GM18517 (cell line): ENCODE measurements around the gene CCDC8.
"Not testable (repeated sequence)": the region's sequence is repeated elsewhere in the genome, so short reads cannot be mapped to it uniquely, and the experiment has no call there.

Experiments used
- ATAC-seq: cut with Tn5 transposase; IDR thresholded peaks from one replicate; pipeline ENCODE4 v1.9.1; 2021; ENCODE audit warnings: mild to moderate bottlenecking, moderate library complexity; ENCODE audit not compliant: unreplicated experiment

CCDC8 gene, protein sequence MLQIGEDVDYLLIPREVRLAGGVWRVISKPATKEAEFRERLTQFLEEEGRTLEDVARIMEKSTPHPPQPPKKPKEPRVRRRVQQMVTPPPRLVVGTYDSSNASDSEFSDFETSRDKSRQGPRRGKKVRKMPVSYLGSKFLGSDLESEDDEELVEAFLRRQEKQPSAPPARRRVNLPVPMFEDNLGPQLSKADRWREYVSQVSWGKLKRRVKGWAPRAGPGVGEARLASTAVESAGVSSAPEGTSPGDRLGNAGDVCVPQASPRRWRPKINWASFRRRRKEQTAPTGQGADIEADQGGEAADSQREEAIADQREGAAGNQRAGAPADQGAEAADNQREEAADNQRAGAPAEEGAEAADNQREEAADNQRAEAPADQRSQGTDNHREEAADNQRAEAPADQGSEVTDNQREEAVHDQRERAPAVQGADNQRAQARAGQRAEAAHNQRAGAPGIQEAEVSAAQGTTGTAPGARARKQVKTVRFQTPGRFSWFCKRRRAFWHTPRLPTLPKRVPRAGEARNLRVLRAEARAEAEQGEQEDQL

DNA sequence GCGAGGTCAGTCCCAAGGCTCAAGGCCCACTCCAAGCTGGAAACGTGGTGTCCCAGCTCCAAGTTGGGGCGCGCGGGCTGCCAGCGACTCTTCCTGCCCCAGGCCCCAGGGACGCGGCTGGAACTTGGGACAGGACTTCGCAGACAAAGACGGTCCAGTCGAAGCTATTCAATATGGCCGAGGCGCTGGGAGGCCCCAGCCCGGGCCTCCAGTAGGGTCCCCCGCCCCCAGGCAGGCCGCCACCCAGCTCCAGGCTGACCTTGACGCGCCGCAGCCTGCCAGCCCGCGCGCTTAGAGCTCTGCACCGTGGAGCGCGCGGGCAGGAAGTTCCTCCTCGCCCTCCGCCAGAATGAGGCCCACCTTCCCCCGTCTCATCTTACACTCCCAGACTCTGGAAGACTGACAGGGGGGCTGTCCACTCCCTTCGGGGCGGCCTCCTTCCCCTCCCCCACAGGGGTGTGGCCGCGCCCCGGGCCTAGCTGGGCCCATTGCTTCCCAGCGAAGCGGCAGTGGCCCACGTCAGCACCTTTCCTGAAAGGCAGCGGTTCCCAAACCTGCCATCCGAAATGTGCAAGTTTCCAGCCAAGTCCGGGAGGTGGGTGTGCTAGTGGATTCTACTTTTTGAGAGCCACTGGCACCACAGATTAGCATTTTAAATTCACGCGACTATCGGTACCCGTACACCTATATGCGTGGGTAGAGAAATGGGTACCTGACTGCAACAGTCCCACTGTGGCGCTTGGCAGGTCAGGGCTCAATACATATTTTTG lies at the start of gene CCDC8:
CCDC8 (minus strand) TSS at position 303 of the 770 bp plus-strand sequence. CDS start 754 bp downstream, outside the sequence.
- ATAC-seq, result no peak

DNA sequence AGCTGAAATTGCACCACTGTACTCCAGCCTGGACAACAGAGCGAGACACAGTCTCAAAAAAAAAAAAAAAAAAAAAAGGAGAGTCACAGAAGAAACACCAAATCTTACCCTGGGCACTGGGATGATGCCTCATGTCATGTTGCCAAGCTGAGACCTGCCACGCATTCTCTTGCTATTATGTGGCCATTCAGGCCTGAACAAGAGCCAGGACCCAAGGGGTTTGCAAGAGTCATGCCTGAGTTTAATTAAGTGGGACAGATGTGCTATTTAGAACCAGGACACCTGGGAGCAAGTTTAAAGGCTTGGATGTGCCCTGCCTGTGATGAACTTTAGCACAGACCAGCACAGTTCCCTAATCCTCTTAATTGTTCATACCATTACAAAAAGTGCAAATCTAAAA lies 48.2 kb upstream of the CCDC8 start:
- no peak for ATAC-seq

DNA sequence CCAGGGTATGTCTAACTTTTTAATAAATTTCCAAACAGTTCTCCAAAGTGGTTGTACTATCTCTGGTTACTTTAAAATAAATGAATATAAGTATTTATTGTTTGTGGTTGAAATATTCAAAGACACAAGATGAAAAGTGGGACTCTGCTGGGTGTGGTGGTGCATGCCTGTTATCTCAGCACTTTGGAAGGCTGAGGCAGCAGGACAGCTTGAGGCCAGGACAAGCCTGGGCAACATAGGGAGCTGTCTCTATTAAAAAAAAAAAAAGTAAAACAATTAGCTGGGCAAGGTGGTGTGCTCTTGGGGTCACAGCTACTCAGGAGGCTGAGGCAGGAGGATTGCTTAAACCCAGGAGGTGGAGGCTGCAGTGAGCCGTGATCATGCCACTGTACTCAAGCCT lies 47.6 kb upstream of the CCDC8 start:
- no peak for ATAC-seq

DNA sequence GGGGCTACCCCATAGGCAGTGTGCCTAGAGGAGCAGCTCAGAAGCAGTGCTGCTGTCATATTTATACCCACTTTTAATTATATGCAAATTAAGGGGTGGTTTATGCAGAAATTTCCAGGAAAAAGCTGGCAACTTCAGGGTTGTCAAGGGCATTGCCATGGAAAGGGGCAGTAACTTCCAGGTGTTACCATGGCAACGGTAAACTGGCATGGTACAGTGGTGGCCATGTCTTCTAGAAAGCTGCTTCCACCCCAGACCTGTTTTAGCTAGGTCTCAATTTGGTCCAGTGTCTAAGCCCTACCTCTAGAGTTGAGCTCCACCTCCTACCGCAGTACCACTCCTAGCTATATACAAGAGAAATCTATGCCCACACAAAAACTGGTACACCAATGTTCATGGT lies 46.7 kb upstream of the CCDC8 start:
- ATAC-seq, result no peak

DNA sequence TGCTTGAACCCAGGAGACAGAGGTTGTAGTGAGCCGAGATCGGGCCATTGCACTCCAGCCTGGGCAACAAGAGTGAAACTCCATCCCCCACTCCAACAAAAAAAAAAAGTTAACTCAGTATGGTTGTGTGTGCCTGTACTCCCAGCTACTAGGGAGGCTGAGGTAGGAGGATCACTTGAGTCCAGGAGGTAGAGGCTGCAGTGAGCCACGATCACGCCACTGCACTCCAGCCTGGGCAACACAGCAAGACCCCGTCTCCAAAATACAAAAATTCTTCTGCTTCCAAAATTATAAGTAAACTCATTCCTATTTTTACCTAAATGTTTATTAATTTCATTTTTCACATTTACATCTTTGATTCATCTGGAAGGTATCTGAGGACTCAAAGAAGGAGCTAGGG lies 43.6 kb upstream of the CCDC8 start:
- no peak for ATAC-seq

DNA sequence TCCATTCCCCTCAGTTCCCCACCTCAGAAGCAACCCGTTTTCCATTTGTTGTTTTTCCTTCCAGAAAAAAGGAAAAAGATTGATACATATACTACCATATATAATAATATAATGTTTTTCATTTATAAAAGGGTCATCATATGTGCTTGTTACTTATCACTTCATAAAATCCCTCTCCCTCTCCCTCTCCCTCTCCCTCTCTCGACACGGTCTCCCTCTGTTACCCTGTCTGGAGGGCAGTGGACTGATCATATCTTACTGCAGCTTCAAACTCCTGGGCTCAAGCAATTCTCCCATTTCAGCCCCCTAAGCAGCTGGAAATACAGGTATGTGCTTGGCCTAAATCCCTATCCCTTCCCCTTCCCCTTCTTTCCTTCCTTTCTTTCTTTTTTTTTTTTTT lies 40.9 kb upstream of the CCDC8 start:
- ATAC-seq, result no peak

DNA sequence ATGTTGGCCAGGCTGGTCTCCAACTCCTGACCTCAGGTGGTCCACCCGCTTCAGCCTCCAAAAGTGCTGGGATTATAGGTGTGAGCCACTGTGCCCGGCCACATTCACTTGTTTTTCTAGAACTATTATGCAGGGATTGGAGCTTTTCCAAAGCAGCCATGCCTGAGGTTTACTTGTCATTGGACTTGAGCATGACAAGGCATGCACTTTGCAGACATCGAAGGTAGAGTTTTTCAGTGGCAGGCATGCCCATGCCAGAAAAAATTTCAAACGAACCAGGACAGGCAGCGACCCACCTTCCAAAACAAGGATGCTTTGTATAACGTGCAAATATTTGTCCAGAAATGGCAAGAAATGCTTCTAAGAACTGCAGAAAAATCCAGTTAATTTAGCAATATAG lies 40.3 kb upstream of the CCDC8 start:
- ATAC-seq, result no peak

DNA sequence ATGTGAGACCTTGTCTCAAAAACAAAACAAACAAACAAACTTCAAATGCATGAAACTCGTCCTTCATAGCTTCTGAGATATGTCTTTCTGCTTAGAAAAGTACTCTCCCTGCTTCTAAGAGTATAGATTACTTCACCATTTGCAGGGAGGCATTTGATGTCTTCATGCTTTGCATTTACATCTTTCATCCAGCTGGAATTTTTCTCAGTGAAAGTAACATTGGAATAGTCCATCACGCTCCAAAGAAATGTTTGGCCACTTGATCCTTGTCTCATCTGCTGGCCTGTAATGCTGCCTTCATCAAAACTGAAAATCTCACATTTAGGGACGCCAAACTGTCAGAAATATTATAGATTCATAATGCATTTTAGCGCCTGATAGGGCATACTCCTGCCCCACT lies 38.8 kb upstream of the CCDC8 start:
- ATAC-seq, result no peak

DNA sequence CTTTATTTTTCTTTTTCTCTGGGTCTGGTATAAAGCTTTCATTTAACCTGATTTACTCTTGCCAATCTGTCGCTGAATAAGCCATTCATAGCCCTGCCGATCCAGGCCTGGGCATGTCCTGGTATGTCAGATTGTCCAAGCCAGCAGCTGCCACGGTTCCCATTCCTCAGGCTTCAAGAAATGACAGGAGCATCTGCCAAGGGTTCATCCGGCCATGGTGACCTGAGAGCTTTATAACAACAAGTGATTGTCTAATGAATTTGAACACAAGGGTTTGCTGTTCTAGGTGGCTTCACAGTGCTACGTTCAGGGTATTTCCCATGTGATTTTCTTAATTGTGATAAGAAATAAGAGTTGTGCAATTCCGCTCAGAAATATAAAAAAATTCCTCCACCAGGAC lies 38.0 kb upstream of the CCDC8 start:
- ATAC-seq, result no peak

DNA sequence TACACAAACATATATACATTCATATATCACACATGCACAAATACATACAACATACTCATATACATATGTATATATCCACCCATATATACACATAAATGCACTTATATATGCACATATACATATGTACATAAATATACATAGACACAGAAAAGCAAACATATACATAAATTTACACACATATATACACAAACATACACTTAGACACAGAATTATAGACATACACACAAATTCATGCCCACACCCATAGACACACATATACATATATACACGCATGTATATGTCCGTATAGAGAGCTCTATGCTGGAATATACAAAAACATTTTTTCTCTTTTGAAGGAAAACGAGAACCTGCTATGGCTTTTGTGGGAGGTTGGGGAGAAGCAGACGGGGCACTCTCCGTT lies 37.4 kb upstream of the CCDC8 start:
- ATAC-seq, result no peak

DNA sequence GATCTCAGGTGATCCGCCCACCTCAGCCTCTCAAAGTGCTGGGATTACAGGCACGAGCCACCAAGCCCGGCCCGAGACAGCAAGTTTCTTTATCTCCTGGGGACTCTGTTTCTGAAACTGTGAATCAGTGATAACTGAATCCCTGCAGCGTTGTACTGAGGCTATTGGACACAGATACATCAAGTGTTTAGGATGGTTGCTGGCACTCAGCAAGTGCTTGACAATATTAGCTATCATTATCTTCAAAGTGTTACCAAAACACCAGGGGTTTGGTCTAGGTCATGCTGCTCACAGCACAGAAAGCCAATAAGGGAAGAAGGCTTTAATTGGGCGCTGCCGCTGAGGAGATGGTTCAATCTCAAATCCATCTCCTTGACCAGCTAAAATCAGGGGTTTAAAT lies 35.9 kb upstream of the CCDC8 start:
- no peak for ATAC-seq

DNA sequence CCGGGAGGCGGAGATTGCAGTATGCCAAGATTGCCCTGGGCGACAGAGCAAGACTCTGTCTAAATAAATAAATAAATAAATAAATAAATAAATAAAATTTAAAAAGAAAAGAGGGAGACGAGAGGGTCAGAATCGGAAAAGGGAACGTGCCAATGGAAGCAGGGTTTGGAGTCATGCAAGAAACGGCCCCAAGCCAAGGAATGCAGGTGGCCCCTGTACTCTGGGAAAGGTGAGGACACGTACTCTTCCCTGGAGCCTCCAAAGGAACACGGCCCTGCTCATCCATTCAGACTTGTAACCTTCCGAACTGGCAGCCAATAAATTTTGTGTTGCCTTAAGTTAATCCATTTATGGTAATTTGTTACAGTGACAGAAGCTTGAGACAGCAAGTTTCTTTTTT lies 35.2 kb upstream of the CCDC8 start:
- no peak for ATAC-seq

DNA sequence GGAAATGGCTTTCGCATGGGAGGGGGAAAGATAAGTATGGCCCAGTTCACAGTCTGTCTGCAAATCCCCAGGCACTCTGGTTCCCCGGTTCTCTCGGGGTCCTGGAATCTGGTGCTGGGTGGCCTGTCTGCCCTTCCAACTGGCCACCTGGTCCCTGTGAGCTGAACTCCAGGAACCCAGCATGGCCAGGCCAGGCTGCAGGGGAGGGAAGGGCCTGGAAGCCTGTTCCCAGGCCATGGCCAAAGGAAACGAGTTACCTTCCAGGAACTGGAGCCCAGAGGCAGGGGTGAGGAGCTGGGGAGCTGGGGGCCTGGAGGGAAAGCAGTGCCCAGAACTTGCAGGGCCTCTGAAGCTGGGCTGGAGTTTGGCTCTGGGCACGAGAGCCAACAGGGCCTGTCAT lies 34.5 kb upstream of the CCDC8 start:
- ATAC-seq, result no peak

DNA sequence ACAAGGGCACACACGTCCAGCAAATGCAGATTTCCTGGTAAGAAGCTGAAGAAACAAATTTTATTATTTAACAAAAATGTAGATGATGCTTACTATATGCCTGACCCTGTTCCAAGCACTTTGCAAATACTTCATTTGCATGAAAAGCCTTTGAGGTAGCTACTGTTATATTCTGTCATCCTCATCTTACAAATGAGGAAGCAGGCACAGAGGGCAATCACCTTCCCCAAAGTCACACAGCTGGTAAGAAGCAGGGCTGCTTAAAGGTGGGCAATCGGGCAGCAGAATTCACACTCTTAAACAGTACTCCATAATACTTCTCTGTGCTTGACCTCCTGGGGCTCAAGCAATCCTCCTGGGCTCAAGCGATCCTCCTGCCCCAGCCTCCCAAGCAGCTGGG lies 33.6 kb upstream of the CCDC8 start:
- ATAC-seq, result no peak

DNA sequence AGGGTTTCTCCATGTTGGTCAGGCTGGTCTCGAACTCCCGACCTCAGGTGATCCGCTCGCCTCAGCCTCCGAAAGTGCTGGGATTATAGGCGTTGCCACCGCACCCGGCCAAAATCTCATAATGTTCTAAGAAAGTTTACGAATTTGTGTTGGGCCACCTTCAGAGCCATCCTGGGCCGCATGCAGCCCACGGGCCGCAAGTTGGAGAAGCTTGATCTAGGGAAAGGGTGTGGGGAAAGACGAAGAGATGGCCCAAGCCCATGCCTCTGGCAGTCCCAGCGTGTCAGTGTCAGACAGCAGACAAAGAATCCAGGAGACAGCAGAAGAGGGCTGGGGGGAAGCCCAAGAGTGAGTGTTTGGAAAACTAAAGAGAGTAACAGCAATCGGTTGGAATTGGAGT lies 32.7 kb upstream of the CCDC8 start:
- ATAC-seq, result no peak

DNA sequence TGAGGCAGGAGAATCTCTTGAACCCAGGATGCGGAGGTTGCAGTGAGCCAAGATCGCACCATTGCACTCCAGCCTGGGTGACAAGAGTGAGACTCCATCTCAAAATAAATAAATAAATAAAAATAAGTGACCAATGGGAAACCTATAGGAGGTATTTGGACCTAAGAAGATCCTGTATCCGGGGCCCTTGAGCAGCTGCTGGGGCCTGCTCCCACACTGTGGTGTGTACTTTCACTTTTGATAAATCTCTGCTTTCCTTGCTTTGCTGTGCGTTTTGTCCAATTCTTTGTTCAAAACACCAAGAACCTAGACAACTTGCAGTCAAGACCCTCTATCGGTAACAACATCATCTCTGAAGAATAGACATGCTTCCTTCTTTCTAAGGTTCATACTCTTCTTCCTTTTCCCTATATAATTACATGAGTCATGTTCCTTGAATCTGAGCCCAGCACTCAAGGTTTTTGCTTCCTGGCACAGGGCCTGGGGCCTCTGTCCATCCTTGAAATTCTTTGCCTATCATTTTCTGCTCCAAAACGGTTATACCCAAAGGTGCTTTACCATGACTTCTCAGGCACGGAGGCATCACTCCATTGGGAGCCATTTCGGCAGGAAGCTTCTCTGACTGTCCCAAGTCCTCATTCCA lies 29.6 kb upstream of the CCDC8 start:
- no peak for ATAC-seq

DNA sequence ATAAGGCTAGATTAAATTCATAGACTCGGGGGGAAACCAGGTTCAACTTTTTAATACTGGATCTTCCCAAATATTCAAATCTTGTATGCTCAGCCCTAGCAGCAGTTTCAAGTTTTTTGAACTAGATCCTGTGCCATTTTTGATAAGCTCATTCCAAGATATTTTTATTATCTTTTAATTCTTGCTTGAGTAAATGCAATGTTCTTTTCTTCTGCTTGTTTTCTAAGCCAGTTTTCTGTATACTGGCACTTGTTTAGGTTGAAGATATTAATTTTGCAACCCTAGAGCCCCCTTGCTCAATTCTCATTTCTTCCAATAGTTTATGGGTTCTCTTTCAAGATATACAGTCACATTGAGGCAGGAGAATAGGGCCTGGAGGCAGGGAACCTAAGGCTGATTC lies 28.5 kb upstream of the CCDC8 start:
- ATAC-seq, result no peak

DNA sequence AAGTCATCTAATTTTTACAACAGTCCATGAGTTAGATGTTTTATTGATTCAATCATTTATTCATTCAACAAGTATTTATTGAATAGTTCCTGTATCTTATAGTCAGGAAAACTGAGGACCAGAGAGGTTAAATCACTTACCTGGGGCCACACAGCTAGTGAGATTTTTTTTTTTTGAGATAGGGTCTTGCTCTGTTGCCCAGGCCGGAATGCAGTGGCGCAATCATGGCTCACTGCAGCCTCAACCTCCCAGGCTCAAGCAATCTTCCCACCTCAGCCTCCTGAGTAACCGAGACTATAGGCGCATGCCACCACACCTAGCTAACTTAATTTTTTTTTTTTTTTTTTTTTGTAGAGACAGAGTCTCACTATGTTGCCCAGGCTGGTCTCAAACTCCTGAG lies 22.3 kb upstream of the CCDC8 start:
- ATAC-seq, result not testable (repeated sequence)

DNA sequence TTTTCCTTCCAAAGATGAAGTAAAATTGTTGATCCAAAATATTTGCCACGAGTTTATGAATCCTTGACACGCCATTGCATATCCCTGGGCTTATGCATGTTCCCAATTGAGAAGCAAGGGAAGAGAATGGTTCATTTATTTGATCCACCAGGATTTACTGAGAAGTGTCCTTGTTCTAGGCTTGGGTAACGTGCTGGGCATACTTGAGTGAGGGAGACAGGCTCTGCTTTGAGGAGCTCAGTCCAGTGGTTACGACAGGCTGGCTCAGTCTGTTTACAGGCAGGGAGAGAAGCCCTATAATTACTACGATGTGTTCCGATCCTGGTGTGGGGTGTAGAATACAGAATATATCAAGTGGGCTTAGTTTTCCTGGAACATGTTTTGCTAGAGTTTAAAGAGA lies 21.6 kb upstream of the CCDC8 start:
- ATAC-seq, result no peak

DNA sequence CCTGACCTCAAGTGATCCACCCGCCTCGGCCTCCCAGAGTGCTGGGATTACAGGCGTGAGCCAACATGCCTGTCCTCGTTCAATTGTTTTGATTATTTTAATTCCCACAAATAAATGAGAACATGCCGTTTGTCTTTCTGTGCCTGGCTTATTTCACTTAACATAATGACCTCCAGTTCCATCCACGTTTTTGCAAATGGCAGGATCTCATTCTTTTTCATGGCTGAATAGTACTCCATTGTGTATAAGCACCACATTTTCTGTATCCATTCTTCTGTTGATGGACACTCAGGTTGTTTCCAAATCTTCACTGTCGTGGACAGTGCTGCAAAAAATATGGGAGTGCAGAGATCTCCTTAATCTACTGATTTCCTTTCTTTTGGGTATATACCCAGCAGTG lies 20.1 kb upstream of the CCDC8 start:
- not testable (repeated sequence) for ATAC-seq

DNA sequence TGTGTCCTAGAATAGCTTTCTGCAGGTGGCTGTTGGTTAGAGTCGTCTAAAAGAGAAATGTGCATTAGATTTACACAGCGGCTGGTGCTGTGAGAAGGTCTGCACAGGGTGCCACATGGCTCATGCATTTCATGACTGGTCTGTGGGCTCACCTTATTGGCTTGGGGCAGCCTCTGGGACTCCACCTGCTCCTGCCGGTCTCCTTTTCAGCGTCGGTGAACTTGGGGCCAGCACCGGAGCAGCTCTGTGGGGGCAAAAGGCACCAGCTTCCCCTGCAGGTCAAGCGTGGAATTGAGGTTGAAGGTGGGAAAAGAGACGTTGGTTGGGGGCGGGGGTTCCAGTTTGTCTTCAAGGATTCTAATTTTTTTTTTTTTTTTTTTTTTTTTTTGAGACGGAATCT lies 18.5 kb upstream of the CCDC8 start:
- ATAC-seq, result no peak

DNA sequence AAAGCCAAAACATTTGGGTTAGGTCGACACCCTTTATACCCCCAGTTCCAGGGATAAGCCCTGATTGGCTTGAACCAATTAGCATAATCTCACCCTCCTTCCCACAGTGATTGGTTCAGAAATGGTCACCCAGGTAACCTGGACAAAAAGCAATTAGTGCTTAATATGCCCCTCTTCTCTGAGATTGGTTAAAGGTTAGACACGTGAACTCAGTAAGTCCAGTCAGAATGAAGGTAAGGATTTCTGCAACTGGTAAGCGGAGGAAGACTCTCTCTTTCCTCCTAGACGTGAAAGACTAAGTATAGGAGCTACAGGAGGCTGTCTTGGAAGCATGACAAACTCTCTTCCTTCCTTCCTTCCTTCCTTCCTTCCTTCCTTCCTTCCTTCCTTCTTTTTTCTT lies 16.6 kb upstream of the CCDC8 start:
- no peak for ATAC-seq
